ENCODE results near the gene DICER1.

Gene DICER1

GRCh38 chr14:95058491-95058890 is 98.8 kb downstream of the DICER1 start:
- Mint-ChIP-seq H3K27ac (no peak overlapping the region), H3K4me1 (no peaks in the 10 kb centered on the region), H3K27me3 (no peaks in the 10 kb centered on the region), H3K36me3 (no peaks in the 10 kb centered on the region), H3K9me3 (no peaks in the 10 kb centered on the region), H3K4me3 (no peak overlapping the region)

- Mint-ChIP-seq H3K9me3 (no peaks in the 10 kb centered on the region), H3K4me1 (no peaks in the 10 kb centered on the region), H3K27ac (no peak overlapping the region), H3K4me3 (no peak overlapping the region), H3K27me3 (no peaks in the 10 kb centered on the region), H3K36me3 (no peaks in the 10 kb centered on the region)
Measured at GRCh38 chr14:95057851-95058250, 99.5 kb downstream of the DICER1 start.

- H3K27ac Mint-ChIP-seq, result no peak overlapping the region
- no peaks in the 10 kb centered on the region for H3K4me1 Mint-ChIP-seq
- no peaks in the 10 kb centered on the region for H3K27me3 Mint-ChIP-seq
- H3K36me3 Mint-ChIP-seq, result no peaks in the 10 kb centered on the region
- no peaks in the 10 kb centered on the region for H3K9me3 Mint-ChIP-seq
- no peak overlapping the region for H3K4me3 Mint-ChIP-seq
Measured at GRCh38 chr14:95057147-95057546, 100.2 kb downstream of the DICER1 start.

GRCh38 chr14:95056476-95056875 is 100.9 kb downstream of the DICER1 start:
- Mint-ChIP-seq H3K27me3 (no peaks in the 10 kb centered on the region), H3K9me3 (no peaks in the 10 kb centered on the region), H3K36me3 (no peaks in the 10 kb centered on the region), H3K4me1 (no peaks in the 10 kb centered on the region), H3K4me3 (no peak overlapping the region), H3K27ac (no peak overlapping the region)

- H3K27me3 Mint-ChIP-seq, result no peaks in the 10 kb centered on the region
- H3K27ac Mint-ChIP-seq, result no peak overlapping the region
- no peaks in the 10 kb centered on the region for H3K36me3 Mint-ChIP-seq
- no peaks in the 10 kb centered on the region for H3K9me3 Mint-ChIP-seq
- H3K4me1 Mint-ChIP-seq, result no peaks in the 10 kb centered on the region
- H3K4me3 Mint-ChIP-seq, result no peak overlapping the region
Measured at GRCh38 chr14:95055318-95055717, 102.0 kb downstream of the DICER1 start.

- H3K36me3 Mint-ChIP-seq, result no peaks in the 10 kb centered on the region
Measured at GRCh38 chr14:95054346-95055280, 102.7 kb downstream of the DICER1 start.

GRCh38 chr14:95052016-95052585 is 105.2 kb downstream of the DICER1 start:
- Mint-ChIP-seq H3K36me3 (no peaks in the 10 kb centered on the region), H3K27me3 (peaks cover 3% of the 10 kb centered on the region), H3K27ac (no peak overlapping the region), H3K9me3 (no peaks in the 10 kb centered on the region), H3K4me3 (no peak overlapping the region), H3K4me1 (no peaks in the 10 kb centered on the region)

More at GRCh38 chr14:95054346-95055280, 102.7 kb downstream of the DICER1 start:
- no peaks in the 10 kb centered on the region for H3K27me3 Mint-ChIP-seq
- H3K4me3 Mint-ChIP-seq, result no peak overlapping the region
- H3K9me3 Mint-ChIP-seq, result no peaks in the 10 kb centered on the region
- no peaks in the 10 kb centered on the region for H3K4me1 Mint-ChIP-seq
- H3K27ac Mint-ChIP-seq, result no peak overlapping the region

GRCh38 chr14:95049952-95050351 is 107.4 kb downstream of the DICER1 start:
- H3K9me3 Mint-ChIP-seq, result no peaks in the 10 kb centered on the region
- H3K36me3 Mint-ChIP-seq, result no peaks in the 10 kb centered on the region
- no peak overlapping the region for H3K27ac Mint-ChIP-seq
- no peaks in the 10 kb centered on the region for H3K4me1 Mint-ChIP-seq
- no peak overlapping the region for H3K4me3 Mint-ChIP-seq
- H3K27me3 Mint-ChIP-seq, result peaks cover 3% of the 10 kb centered on the region

GRCh38 chr14:95048771-95049312 is 108.5 kb downstream of the DICER1 start:
- Mint-ChIP-seq H3K27ac (no peak overlapping the region), H3K27me3 (peaks cover 3% of the 10 kb centered on the region), H3K9me3 (no peaks in the 10 kb centered on the region), H3K4me1 (no peaks in the 10 kb centered on the region), H3K36me3 (no peaks in the 10 kb centered on the region), H3K4me3 (no peak overlapping the region)

GRCh38 chr14:95047754-95048153 is 109.6 kb downstream of the DICER1 start:
- H3K27ac Mint-ChIP-seq, result no peak overlapping the region
- no peaks in the 10 kb centered on the region for H3K36me3 Mint-ChIP-seq
- no peaks in the 10 kb centered on the region for H3K9me3 Mint-ChIP-seq
- H3K4me3 Mint-ChIP-seq, result no peak overlapping the region
- no peaks in the 10 kb centered on the region for H3K4me1 Mint-ChIP-seq
- peaks cover 3% of the 10 kb centered on the region for H3K27me3 Mint-ChIP-seq

GRCh38 chr14:95046711-95047681 is 110.3 kb downstream of the DICER1 start:
- no peak overlapping the region for H3K4me3 Mint-ChIP-seq
- H3K9me3 Mint-ChIP-seq, result no peaks in the 10 kb centered on the region
- H3K4me1 Mint-ChIP-seq, result no peaks in the 10 kb centered on the region
- H3K36me3 Mint-ChIP-seq, result no peaks in the 10 kb centered on the region
- H3K27ac Mint-ChIP-seq, result no peak overlapping the region
- H3K27me3 Mint-ChIP-seq, result peaks cover 3% of the 10 kb centered on the region

- no peak overlapping the region for H3K27ac Mint-ChIP-seq
- no peak overlapping the region for H3K4me3 Mint-ChIP-seq
- no peaks in the 10 kb centered on the region for H3K4me1 Mint-ChIP-seq
- no peaks in the 10 kb centered on the region for H3K9me3 Mint-ChIP-seq
- peaks cover 3% of the 10 kb centered on the region for H3K27me3 Mint-ChIP-seq
- no peaks in the 10 kb centered on the region for H3K36me3 Mint-ChIP-seq
Measured at GRCh38 chr14:95045836-95046430, 111.4 kb downstream of the DICER1 start.

GRCh38 chr14:95045106-95045701 is 112.1 kb downstream of the DICER1 start:
- H3K4me3 Mint-ChIP-seq, result no peak overlapping the region
- H3K36me3 Mint-ChIP-seq, result no peaks in the 10 kb centered on the region
- H3K4me1 Mint-ChIP-seq, result no peaks in the 10 kb centered on the region
- H3K27ac Mint-ChIP-seq, result no peak overlapping the region
- no peaks in the 10 kb centered on the region for H3K9me3 Mint-ChIP-seq
- H3K27me3 Mint-ChIP-seq, result peaks cover 3% of the 10 kb centered on the region

- Mint-ChIP-seq H3K4me1 (no peaks in the 10 kb centered on the region), H3K27ac (no peak overlapping the region), H3K27me3 (peaks cover 3% of the 10 kb centered on the region)
Measured at GRCh38 chr14:95044463-95045105, 112.7 kb downstream of the DICER1 start.

More at GRCh38 chr14:95044463-95045105, 112.7 kb downstream of the DICER1 start:
- Mint-ChIP-seq H3K4me3 (no peak overlapping the region), H3K9me3 (no peaks in the 10 kb centered on the region), H3K36me3 (no peaks in the 10 kb centered on the region)
